NCI-H2227 (cell line): ENCODE results near the gene LAMP5.

Experiments
- DNase-seq: peaks from one replicate; lab custom pipeline; 2025; ENCODE audit not compliant: unreplicated experiment; lab: John Stamatoyannopoulos, UW

LAMP5 gene, protein sequence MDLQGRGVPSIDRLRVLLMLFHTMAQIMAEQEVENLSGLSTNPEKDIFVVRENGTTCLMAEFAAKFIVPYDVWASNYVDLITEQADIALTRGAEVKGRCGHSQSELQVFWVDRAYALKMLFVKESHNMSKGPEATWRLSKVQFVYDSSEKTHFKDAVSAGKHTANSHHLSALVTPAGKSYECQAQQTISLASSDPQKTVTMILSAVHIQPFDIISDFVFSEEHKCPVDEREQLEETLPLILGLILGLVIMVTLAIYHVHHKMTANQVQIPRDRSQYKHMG

DNA sequence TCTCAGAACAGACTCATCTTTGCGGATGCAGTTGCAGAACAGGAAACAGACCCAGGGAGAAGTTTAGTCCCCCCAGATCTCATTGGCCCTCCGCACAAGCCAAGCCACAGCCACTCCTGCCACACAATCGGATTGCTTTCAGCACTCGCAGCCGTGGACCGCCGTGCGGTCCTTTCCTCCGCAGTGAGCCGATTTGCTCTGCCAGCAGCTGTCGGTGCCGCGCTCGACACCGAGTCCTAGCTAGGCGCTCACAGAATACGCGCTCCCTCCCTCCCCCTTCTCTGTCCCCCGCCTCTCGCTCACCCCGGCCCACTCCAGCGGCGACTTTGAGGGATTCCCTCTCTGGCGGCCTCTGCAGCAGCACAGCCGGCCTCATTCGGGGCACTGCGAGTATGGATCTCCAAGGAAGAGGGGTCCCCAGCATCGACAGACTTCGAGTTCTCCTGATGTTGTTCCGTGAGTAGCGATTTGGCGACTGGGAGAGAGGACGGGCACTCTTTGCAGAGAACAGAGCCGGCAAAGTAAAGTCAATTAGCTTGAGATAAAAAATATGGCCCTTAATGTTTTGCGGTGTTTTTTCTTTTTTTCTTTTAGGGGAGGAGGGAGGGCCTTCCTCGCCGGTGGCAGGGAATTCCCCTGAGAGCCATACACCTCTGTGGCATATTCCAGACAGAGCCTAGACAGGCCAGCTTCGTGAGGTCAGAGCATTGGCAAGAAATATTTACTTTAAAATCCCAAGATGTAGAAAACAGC, at the start of gene LAMP5:
LAMP5 (plus strand) TSS at position 130 of the 753 bp plus-strand sequence; CDS start at position 393, 263 bp downstream.
- peak; percentile 70 for DNase-seq

DNA sequence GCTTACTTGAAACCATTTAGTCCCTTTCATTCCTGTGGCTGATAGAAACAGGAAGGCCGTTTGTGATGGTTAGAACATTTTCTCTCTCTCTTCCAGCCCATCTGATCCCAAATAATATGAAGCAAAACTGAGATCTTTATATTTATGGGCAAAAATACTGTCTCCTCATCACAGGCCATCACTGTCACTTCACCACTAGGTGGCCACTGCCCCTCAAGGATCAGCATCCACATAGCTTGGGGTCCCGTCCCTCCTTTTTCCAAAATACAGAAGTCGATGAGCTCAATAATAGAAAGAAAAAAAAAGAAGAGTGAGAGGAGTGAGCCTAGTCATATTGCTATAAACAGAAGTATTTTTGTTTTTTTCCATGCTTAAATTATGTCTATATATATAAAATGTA, 46.4 kb upstream of the LAMP5 start:
- DNase-seq: no peak

DNA sequence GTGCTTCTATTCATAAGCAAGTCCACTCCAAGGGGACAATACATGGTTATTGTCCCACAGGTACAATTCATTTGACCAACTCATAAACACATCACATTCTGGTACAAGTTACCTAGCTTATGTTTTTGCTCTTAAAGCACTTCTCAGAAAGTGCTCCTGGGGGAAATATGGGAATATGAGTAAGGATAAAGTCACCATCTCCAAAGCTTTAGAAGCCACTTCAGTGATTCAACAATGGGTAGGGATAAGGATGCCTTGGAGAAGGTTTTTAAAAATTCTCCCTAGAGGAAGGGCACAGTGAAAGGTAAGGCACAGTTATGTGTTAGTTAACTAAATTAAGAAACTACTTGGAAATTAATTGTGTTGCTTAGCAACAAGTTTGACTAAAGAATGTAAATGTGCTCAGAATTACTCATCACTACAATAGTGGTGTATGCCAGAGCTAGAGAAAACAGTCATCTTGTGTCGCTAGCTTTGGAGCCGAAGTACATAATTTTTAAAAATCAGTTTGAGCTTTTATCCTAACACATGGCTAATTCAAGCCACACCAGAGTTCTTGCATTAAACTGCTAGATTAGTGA, 39.5 kb upstream of the LAMP5 start:
- DNase-seq: no peak

DNA sequence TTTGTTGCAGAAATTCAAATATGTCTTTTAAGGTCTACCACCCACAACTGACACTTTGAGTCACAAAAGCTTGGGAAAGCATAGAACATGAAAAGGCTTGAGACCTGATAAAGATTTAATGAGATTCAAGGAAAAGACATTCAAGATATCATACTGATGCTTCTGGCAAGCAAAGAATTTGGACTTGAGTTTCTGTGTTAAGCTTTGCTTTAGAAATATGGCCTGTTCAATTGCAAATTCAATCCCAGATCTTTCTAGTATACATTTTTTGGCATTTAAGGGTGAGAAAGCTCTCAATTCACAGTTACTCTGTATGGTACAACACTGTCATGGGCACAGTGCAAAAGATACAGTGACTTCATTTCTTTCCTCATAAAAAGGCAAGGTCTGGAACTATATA, 38.9 kb upstream of the LAMP5 start:
- DNase-seq: no peak

DNA sequence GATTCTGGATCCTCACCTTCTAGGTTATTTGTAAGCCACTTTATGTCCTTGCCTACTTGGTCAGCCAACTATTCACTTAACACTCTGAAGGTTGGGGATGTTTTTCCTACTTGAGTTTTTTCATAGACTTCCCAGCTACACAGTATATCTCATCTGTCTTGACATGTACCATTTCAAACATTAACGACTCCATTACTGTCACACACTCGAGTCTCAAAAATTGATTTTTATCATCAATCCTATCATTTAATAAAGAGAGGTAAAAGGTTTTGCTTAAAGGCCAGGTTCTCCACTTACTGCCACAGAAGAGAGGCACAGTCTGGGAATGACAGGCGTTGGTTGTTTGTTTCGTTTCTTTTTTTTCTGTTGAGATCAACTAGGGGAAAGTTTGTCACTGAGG, 38.2 kb upstream of the LAMP5 start:
- DNase-seq: no peak

DNA sequence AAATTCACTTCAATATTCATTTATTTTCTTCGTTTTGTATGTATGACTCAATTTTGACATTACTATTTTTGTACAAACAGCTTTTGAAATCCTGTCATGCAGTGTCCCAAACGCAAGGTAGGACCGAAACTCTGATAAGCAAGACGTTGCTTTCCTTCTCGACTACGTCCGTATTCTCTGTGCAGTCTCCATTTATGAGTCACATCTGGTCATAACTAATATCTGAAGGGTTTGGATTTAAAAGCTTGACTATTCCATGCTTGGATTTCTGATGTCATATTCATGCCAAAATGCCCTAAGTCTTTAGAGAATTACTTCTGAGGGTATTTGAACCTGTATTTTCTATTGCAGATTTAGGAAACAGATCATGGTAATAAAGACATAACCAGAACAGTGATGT, 37.8 kb upstream of the LAMP5 start:
- no peak for DNase-seq

DNA sequence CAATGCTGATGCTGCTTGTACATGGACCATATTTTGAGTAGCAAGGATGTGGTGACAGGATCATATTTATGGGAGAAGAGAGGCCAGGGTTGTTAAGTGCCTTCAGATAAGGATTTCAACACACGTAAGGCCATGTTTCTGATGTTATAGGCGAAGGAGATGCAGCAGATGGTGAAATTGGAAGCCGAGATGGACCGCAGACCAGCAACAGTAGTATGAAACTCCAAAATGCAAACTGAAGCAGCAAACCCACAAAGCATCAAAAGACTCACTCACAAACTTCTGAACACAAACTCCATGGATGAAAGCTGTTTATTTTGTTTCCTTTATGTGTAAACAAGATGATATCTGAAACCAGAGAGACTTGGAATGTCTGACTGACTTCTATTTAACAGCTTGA, 35.6 kb upstream of the LAMP5 start:
- no peak for DNase-seq

DNA sequence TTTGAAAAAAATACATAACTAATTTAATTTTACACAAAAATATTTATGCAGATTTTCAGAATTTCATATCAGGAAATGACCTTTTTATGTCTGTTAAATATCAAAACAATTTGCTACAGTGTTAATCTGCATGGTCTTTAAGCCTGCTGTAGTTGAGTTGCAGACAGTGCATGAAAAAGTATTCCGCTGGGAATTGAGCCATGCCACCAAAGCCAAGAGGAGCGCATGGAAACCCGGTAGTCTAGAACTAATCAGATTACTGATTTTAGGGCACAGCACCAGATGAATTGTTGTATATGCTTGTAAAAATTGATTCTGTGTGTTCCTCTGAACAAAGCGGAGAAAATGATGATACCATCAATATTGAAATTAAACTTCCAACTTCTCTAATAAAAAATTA, 34.3 kb upstream of the LAMP5 start:
- no peak for DNase-seq

DNA sequence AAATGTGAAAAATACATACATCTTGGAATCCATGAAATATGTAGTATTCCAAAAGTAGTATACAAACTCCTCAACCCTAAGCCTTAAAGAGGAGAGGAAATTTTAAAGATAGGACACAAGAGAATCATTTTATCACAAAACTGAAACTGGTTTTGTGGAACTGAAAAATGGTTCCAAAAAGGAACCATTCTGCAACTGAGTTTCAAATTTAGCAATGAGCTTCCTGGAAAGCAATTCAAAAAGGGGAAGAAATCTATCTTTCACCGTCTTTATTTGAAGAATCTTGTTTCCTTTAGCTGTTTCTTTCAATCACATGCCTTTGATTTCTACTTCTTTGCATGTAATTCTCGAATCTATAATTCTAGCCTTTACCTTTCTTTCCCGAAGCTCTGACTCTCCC, 32.2 kb upstream of the LAMP5 start:
- no peak for DNase-seq

DNA sequence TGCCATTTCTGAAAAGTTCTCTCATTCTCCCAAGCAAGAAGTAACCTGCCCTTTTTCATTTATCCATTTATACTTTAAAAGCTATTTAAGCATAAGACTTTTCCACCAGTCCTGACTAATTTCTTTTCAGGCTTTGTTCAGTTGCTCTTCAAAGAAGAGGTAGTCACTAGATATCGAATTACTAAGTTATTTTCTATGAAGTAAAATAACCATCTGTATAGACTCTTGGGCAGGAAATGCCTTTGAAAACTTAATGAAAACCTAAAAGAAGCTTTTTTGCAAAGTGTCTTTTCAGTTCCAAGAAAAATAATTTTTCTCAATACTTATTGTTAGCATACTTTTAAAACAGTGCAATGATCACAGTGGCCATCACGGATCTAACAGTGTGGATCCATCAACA, 31.3 kb upstream of the LAMP5 start:
- no peak for DNase-seq

DNA sequence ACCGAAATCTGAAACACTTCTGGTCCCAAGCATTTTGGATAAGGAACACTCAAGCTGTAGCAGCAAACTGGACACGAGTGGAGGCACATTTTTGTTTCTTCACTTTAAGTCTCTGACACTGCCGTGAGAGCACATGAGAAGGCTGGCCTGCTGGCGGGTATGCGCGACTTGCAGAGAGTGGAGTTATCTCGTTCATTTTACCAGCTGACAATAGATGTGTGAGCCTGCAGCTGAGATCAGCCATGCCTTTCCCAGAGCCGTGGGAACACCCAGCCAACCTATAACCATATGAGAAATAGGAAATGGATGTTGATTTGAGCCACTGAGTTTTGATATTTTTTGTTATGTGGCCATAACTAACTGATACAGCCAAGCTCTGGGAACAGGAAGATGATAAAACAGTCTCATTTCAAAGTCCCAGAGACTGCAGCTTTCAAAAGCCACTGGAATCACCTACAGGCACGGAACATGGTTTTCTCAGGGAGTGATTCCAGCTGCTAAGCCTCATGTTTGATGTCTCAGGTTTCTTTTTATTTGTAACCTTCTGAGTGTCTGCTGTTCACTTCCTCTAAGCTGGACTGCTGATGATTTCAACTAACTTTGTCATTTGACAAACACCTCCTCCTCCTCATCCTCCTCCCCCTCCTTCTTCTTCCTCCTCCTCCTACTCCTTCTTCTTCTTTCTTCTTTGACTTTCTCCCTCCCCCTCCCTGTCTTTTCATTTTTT, 28.6 kb upstream of the LAMP5 start:
- DNase-seq: no peak

DNA sequence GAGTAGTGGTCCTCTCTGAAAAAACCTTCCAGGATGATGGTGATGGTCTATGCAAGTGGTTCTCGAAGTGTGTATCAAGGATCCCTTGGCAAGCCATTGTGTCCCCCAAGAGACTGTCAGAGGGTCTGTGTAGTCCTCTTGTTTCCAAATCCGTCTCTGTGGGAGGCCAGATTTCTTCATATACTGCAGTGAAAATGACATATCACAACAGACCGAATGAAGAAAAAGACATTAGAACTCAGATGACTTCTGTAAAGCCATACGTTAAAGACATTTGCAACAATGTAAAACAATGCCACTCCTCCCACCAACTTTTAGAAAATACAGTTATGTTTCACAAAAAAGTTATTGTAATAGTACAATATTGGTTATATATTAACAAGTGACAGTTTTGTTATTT, 27.2 kb upstream of the LAMP5 start:
- no peak for DNase-seq

DNA sequence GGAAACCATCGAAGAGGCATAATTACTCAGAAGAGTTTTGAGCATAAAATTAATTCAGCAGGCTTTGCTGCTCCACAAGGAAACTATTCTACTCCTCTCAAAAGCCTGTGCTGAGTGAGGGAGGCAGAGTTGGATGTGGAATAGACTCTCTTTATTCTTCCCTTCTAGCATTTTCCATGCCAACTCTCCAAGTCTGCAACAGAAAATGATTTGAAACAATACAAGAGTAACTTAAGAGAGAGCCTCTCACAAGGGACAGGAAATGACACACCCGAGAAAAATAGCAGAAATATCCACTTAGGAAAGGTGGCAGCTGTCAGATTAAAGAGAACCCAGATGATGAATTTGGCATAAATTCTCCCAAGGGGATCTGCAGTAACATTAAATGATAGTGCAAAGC, 26.3 kb upstream of the LAMP5 start:
- DNase-seq: no peak

DNA sequence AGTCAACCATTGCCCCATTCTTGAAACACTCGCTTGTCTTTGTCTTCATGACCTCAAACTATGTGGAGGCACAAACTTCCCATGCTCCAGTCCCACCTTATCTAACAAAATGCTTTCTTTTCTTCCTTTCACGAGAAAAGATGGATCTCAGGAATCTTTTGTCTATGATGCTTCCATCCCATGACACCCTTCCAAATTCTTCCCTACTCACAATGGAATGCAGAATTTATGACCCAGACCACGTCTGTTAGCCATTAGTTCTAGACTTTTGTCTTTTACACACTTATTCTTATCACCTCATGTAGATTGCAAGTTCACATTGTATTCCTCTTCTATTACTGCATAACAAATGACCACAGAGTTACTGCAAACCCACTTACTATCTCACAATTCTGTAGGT, 24.2 kb upstream of the LAMP5 start:
- DNase-seq: no peak

DNA sequence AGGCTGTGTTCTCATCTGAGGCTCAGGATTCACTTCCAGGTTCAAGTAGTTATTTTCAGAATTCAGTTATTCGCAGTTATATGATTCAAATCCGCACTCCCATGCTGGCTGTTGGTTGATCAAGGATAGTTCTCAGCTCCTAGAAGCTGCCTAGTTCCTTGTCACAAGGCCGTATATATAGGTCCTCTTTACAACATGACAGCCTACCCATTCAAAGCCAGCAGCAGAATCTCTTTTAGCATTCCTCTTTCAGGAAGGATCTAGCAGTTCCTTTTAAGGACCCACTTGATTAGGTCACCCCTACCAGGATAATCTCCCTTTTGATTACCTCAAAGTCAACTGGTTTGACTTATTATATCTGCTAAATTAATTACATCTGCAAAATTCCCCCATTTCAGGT, 23.8 kb upstream of the LAMP5 start:
- no peak for DNase-seq

DNA sequence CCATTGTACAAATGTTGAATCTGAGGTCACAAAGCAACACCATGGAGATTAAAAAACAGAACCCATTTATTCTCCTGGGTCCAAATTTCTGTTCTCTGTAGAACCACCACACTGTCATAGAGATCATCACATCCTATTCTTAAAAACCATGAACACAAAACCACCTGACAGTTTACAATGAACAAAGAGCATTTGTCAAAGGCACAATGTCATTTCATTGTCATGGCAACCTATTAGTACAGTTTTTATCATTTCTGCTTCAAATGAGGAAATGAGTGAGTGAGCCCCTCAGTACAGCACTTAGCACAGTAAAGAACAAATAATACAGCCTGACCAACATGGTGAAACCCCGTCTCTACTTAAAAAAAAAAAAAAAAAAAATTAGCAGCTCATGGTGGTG, 23.1 kb upstream of the LAMP5 start:
- no peak for DNase-seq

DNA sequence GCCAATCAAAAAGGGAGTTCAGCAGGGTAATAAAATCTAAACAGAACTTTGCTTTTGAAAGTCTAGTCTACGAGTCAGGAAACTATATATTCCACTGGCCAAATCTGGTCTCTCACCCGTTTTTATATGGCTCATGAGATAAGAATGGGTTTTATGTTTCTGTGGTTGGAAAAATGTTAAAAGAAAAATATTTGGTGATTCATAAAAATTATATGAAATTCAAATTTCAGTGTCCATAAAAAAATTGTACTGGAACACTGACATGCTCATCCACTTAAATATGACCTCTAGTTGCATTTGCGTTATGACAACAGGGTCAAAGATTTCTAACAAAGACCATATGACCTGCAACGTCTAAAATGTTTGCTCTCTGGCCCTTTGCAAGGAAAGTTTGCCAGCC, 22.3 kb upstream of the LAMP5 start:
- DNase-seq: no peak

DNA sequence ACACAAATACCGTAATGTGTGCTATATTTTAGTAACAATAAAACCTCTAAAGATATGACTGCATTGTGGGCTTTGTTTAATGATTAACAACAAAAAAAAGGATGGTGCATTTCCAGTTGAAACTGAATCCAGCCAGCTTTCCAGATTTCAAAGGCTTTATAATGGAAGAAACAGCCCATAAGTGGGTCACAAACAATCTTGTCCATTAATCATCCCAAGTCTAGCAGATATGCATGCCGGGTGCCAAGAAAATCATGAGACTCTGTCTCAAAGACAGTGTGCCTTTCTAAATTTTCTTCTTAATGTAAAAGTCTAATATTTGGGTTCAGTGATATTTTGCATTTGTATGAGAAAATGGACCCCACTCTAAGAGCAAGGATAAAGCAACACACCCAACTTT, 20.6 kb upstream of the LAMP5 start:
- no peak for DNase-seq

DNA sequence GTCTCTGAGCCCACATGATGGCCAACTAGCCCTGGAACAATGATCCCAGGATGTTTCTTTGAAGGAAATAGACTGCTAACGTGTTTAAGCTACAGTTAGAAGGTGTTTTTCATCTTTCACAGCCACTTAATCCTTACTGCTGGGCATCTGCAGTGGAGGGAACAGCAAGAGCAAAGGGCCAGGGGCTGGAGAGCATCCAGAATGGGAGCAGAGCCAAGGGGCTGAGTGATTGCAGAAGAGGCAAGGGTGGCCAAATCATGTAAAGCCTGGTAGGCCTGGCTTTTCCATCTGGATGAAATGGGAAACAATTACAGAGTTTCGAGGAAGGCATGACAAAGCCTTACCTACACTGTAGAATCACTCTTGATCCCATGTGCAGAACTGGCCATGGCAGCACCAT, 18.7 kb upstream of the LAMP5 start:
- no peak for DNase-seq

DNA sequence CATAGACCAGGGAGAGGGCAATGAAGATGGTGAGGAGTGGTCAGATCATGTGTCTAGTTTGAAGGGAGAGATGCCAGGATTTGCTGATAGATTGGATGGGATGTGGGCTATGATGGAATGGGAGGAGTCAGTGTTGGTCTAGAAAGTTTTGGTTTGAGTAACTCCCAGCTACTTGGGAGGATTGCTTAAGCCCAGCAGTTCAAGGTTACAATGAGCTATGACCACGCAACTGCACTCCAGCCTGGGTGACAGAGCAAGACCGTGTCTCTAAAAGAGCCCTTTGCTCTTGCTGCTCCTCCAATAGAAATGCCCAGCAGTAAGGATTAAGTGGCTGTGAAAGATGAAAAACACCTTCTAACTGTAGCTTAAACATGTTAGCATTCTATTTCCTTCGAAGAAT, 18.2 kb upstream of the LAMP5 start:
- no peak for DNase-seq

DNA sequence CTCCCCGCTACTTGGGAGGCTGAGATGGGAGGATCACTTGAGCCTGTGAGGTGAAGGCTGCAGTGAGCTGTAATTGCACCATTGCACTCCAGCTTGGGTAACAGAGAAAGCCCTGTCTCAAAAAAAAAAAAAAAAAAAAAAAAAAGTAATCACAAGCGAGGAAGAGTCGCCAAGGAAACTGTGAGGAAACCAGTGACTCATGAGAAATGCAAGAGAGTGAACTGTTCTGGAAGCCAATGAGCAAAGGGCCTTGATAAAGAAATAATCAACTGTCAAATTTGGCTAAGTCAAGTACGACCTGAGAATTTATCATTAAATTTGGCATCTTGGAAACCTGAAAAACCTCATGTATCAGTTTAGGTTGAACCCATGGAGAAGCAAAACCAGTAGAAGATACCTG, 16.1 kb upstream of the LAMP5 start:
- no peak for DNase-seq
